ENCODE results near the gene DNAJB13.

- TF ChIP-seq POLR2AphosphoS5 (IDR thresholded peaks at IDR 0.05; ENCODE audit: low read depth) = no peak
- no peak for TF ChIP-seq CTCF (IDR thresholded peaks at IDR 0.05; ENCODE audit: insufficient read depth, low read length)
These were observed 48.2 kb downstream of the DNAJB13 start for GRCh38 chr11:73998846-73999575.

Measured in HL-60 (cell line).